GM23338 (cell line): ENCODE measurements around the gene IDUA. TPM values are rescaled to one million over a fixed set of nuclear protein-coding genes. Genes with fewer than 3 reads are reported as not detected.

Experiments
- ATAC-seq: fragments of 200-7000 bp; cut with Tn5 transposase; 3 replicates; pipeline ENCODE4 v1.9.1; 2020
- DNase-seq: peaks from one replicate; pipeline ENCODE4 v3.0.0-alpha.2; 2015; ENCODE audit warnings: low spot score
- H2AFZ ChIP-seq: fragments of 200-600 bp; sonication (generic); 2 replicates; pipeline ENCODE4 v1.8.0; 2016; ENCODE audit warnings: antibody characterized with exemption, mild to moderate bottlenecking, moderate library complexity
- H3F3A ChIP-seq: fragments of 200-600 bp; sonication (generic); replicated peaks from 2 replicates; pipeline ENCODE4 v1.8.0; 2017; ENCODE audit warnings: antibody characterized with exemption, mixed run types, low read depth
- H3K27ac ChIP-seq: fragments of 200-600 bp; sonication (generic); 2 replicates; pipeline ENCODE4 v1.6.1; 2016; ENCODE audit warnings: low read depth
- H3K27me3 ChIP-seq: fragments of 200-600 bp; sonication (generic); 2 replicates; pipeline ENCODE4 v1.8.0; 2016; ENCODE audit warnings: mild to moderate bottlenecking, mixed run types, moderate library complexity; ENCODE audit not compliant: insufficient read depth
- H3K36me3 ChIP-seq: fragments of 200-600 bp; sonication (generic); 2 replicates; pipeline ENCODE4 v1.8.0; 2016; ENCODE audit warnings: mild to moderate bottlenecking; ENCODE audit not compliant: insufficient read depth
- H3K4me1 ChIP-seq: fragments of 200-600 bp; sonication (generic); 2 replicates; pipeline ENCODE4 v1.8.0; 2016; ENCODE audit warnings: mild to moderate bottlenecking, moderate library complexity; ENCODE audit not compliant: insufficient read depth
- H3K4me2 ChIP-seq: fragments of 200-600 bp; sonication (generic); 2 replicates; pipeline ENCODE4 v1.7.1; 2017; ENCODE audit warnings: mixed run types
- H3K4me3 ChIP-seq: fragments of 200-600 bp; sonication (generic); 2 replicates; pipeline ENCODE4 v1.6.1; 2016; ENCODE audit warnings: mixed run types
- H3K79me2 ChIP-seq: fragments of 200-600 bp; sonication (generic); replicated peaks from 2 replicates; pipeline ENCODE4 v1.8.0; 2017; ENCODE audit warnings: mild to moderate bottlenecking; ENCODE audit not compliant: insufficient read depth
- H3K9me2 ChIP-seq: fragments of 200-600 bp; sonication (generic); 2 replicates; pipeline ENCODE4 v1.8.0; 2017; ENCODE audit not compliant: insufficient read depth
- H4K20me1 ChIP-seq: fragments of 200-600 bp; sonication (generic); replicated peaks from 2 replicates; pipeline ENCODE4 v1.8.0; 2017; ENCODE audit warnings: mild to moderate bottlenecking; ENCODE audit not compliant: insufficient read depth
- H3K27ac Mint-ChIP-seq: 2 replicates; pipeline ENCODE4 v1.8.0; 2020; ENCODE audit warnings: inconsistent platforms, mild to moderate bottlenecking, moderate library complexity, mixed read lengths
- H3K27me3 Mint-ChIP-seq: 3 replicates; pipeline ENCODE4 v1.8.0; 2022; ENCODE audit warnings: low read depth, mild to moderate bottlenecking, moderate library complexity, mixed read lengths, inconsistent platforms; ENCODE audit not compliant: insufficient read depth, poor library complexity
- H3K36me3 Mint-ChIP-seq: 3 replicates; pipeline ENCODE4 v1.8.0; 2021; ENCODE audit warnings: low read depth, mild to moderate bottlenecking, inconsistent platforms, moderate library complexity, mixed read lengths
- H3K4me1 Mint-ChIP-seq: 3 replicates; pipeline ENCODE4 v1.8.0; 2020; ENCODE audit warnings: mild to moderate bottlenecking, inconsistent platforms, mixed read lengths
- H3K4me3 Mint-ChIP-seq: 3 replicates; pipeline ENCODE4 v1.8.0; 2021; ENCODE audit warnings: moderate library complexity, mild to moderate bottlenecking, inconsistent platforms, mixed read lengths
- H3K9me3 Mint-ChIP-seq: 3 replicates; pipeline ENCODE4 v1.8.0; 2020; ENCODE audit warnings: moderate library complexity, mild to moderate bottlenecking, inconsistent platforms, mixed read lengths
- CREB1 ChIP-seq: fragments of 250-450 bp; sonication (Bioruptor Pico); IDR thresholded peaks from 2 replicates; pipeline ENCODE4 v1.5.0; 2020; ENCODE audit warnings: low read depth, mild to moderate bottlenecking, moderate library complexity
- CTCF ChIP-seq, 2 experiments: fragments of 200-600 bp in 1 of 2; sonication (generic) in 1 of 2; conservative IDR thresholded peaks; 2 replicates each; pipeline versions ENCODE4 v1.5.1 to v1.6.1; 2016 to 2017; ENCODE audit warnings: antibody characterized with exemption in 2 of 2, low read depth in 2 of 2, mild to moderate bottlenecking in 2 of 2, moderate library complexity in 1 of 2
- EZH2 ChIP-seq: fragments of 200-600 bp; sonication (generic); IDR thresholded peaks from one replicate; pipeline ENCODE4 v1.8.0; 2017; ENCODE audit warnings: antibody characterized with exemption, mild to moderate bottlenecking, low read depth; ENCODE audit not compliant: unreplicated experiment
- JUNB ChIP-seq: IDR thresholded peaks from one replicate; pipeline ENCODE4 v1.6.1; 2016; ENCODE audit warnings: antibody characterized with exemption; ENCODE audit not compliant: unreplicated experiment
- NANOG ChIP-seq: IDR thresholded peaks from 2 replicates; pipeline ENCODE4 v1.6.1; 2016; ENCODE audit warnings: antibody characterized with exemption, borderline replicate concordance
- POLR2AphosphoS5 ChIP-seq: IDR thresholded peaks from 2 replicates; pipeline ENCODE4 v1.6.1; 2016; ENCODE audit warnings: antibody characterized with exemption, low read depth
- ZNF114 ChIP-seq: fragments of 250-450 bp; sonication (Bioruptor Pico); IDR thresholded peaks from 2 replicates; pipeline ENCODE4 v1.5.0; 2020; ENCODE audit warnings: mild to moderate bottlenecking, moderate library complexity
- ZNF331 ChIP-seq: fragments of 250-450 bp; sonication (Bioruptor Pico); IDR thresholded peaks from 2 replicates; pipeline ENCODE4 v1.5.0; 2020; ENCODE audit warnings: low read depth, mild to moderate bottlenecking, moderate library complexity
- polyA plus RNA-seq: library from polyadenylated mRNA; unstranded; fragments of >200 nt; fragmentation: Nextera tagmentation; extraction: Ambion mirVana; gene quantifications from 2 replicates; pipeline ENCODE4 v1.2.1, GENCODE V29; 2016
- total RNA-seq: library from RNA; depleted of rRNA; stranded (reverse); fragments of >200 nt; shearing (Covaris generic); gene quantifications from 2 replicates; pipeline ENCODE4 v1.2.3, GENCODE V29; 2014
- TF ChIP-seq, protein P1 (sequence below): fragments of 250-450 bp; sonication (Bioruptor Pico); IDR thresholded peaks from 2 replicates; pipeline ENCODE4 v1.5.0; 2020; ENCODE audit warnings: mild to moderate bottlenecking, moderate library complexity

The IDUA gene
- total and polyA plus RNA-seq, 2 experiments from 2014 or later: 1.3 to 6.1 TPM

DNA sequence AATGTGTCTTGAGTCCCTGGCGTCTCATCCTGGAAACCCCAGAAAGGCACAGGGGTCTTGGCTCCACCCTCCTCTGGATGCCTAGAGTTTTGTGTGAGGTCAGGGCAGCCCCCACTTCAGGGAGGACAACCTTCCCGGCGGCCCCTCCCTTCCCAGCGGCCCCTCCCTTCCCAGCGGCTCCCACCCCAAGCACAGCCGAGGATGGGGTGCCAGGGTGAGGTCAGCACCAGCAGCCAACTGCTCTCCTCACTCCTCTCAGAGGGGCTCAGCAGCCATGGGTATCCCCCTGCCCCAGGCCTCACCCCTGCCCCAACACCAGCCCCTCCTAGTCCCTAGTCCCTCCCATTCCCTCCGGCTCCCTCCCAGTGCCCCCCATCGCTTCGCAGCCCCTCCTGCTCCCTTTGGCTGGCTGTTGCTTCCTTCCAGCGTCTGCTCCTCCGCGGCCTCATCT is 30.9 kb upstream of the IDUA start:
- H3K36me3 ChIP-seq: no peaks in the 10 kb centered on the region
- no peak for ATAC-seq
- H3K27me3 Mint-ChIP-seq: peaks cover 4% of the 10 kb centered on the region

GRCh38 chr4:956531-957230 is 30.2 kb upstream of the IDUA start:
- Histone ChIP-seq H3K36me3 (no peaks in the 10 kb centered on the region), H3K27me3 (no peaks in the 10 kb centered on the region), H4K20me1 (no peaks in the 10 kb centered on the region; the same call in 1 of the 2 replicates), H3F3A (no peaks in the 10 kb centered on the region), H3K27ac (no peak overlapping the region), H3K9me2 (no peaks in the 10 kb centered on the region), H3K79me2 (no peaks in the 10 kb centered on the region), H3K4me2 (no peak overlapping the region), H2AFZ (no peak overlapping the region), H3K4me3 (no peak overlapping the region), H3K4me1 (no peaks in the 10 kb centered on the region)
- no peaks in the 10 kb centered on the region; the same call in 2 of the 3 replicates for H3K36me3 Mint-ChIP-seq
- no peak for DNase-seq
- H3K27me3 Mint-ChIP-seq: peaks cover 4% of the 10 kb centered on the region
- no peaks in the 10 kb centered on the region for H3K9me3 Mint-ChIP-seq
- H3K4me3 Mint-ChIP-seq: no peak overlapping the region
- no peaks in the 10 kb centered on the region for H3K4me1 Mint-ChIP-seq
- no peak overlapping the region for H3K27ac Mint-ChIP-seq
- no peak for ATAC-seq
- no peak for TF ChIP-seq CREB1
- TF ChIP-seq POLR2AphosphoS5: no peak
- no peak for TF ChIP-seq ZNF114 (CRISPR knock-in tag)
- TF ChIP-seq NANOG: no peak
- TF ChIP-seq, protein P1, sequence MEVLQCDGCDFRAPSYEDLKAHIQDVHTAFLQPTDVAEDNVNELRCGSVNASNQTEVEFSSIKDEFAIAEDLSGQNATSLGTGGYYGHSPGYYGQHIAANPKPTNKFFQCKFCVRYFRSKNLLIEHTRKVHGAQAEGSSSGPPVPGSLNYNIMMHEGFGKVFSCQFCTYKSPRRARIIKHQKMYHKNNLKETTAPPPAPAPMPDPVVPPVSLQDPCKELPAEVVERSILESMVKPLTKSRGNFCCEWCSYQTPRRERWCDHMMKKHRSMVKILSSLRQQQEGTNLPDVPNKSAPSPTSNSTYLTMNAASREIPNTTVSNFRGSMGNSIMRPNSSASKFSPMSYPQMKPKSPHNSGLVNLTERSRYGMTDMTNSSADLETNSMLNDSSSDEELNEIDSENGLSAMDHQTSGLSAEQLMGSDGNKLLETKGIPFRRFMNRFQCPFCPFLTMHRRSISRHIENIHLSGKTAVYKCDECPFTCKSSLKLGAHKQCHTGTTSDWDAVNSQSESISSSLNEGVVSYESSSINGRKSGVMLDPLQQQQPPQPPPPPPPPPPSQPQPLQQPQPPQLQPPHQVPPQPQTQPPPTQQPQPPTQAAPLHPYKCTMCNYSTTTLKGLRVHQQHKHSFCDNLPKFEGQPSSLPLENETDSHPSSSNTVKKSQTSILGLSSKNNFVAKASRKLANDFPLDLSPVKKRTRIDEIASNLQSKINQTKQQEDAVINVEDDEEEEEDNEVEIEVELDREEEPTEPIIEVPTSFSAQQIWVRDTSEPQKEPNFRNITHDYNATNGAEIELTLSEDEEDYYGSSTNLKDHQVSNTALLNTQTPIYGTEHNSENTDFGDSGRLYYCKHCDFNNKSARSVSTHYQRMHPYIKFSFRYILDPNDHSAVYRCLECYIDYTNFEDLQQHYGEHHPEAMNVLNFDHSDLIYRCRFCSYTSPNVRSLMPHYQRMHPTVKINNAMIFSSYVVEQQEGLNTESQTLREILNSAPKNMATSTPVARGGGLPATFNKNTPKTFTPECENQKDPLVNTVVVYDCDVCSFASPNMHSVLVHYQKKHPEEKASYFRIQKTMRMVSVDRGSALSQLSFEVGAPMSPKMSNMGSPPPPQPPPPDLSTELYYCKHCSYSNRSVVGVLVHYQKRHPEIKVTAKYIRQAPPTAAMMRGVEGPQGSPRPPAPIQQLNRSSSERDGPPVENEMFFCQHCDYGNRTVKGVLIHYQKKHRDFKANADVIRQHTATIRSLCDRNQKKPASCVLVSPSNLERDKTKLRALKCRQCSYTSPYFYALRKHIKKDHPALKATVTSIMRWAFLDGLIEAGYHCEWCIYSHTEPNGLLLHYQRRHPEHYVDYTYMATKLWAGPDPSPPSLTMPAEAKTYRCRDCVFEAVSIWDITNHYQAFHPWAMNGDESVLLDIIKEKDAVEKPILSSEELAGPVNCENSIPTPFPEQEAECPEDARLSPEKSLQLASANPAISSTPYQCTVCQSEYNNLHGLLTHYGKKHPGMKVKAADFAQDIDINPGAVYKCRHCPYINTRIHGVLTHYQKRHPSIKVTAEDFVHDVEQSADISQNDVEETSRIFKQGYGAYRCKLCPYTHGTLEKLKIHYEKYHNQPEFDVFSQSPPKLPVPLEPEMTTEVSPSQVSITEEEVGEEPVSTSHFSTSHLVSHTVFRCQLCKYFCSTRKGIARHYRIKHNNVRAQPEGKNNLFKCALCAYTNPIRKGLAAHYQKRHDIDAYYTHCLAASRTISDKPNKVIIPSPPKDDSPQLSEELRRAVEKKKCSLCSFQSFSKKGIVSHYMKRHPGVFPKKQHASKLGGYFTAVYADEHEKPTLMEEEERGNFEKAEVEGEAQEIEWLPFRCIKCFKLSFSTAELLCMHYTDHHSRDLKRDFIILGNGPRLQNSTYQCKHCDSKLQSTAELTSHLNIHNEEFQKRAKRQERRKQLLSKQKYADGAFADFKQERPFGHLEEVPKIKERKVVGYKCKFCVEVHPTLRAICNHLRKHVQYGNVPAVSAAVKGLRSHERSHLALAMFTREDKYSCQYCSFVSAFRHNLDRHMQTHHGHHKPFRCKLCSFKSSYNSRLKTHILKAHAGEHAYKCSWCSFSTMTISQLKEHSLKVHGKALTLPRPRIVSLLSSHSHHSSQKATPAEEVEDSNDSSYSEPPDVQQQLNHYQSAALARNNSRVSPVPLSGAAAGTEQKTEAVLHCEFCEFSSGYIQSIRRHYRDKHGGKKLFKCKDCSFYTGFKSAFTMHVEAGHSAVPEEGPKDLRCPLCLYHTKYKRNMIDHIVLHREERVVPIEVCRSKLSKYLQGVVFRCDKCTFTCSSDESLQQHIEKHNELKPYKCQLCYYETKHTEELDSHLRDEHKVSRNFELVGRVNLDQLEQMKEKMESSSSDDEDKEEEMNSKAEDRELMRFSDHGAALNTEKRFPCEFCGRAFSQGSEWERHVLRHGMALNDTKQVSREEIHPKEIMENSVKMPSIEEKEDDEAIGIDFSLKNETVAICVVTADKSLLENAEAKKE: no peak

More for the DNA sequence above, 30.9 kb upstream of the IDUA start:
- no peak for TF ChIP-seq CTCF (conservative IDR thresholded peaks at IDR 0.05; ENCODE audit: low read depth in 2 of 2)
- TF ChIP-seq CREB1: no peak
- TF ChIP-seq EZH2: no peak
- TF ChIP-seq NANOG: no peak
- TF ChIP-seq JUNB: no peak
- TF ChIP-seq ZNF114 (CRISPR knock-in tag): no peak
- no peak for TF ChIP-seq ZNF331 (CRISPR knock-in tag)
- Histone ChIP-seq H3K4me2 (no peak overlapping the region), H2AFZ (no peak overlapping the region), H3K79me2 (no peaks in the 10 kb centered on the region), H3K27ac (no peak overlapping the region), H3K9me2 (no peaks in the 10 kb centered on the region), H3K4me1 (no peaks in the 10 kb centered on the region), H3F3A (no peaks in the 10 kb centered on the region), H3K4me3 (no peak overlapping the region), H4K20me1 (no peaks in the 10 kb centered on the region; the same call in 1 of the 2 replicates), H3K27me3 (no peaks in the 10 kb centered on the region)
- H3K4me3 Mint-ChIP-seq: no peak overlapping the region
- H3K27ac Mint-ChIP-seq: no peak overlapping the region
- DNase-seq: no peak
- no peaks in the 10 kb centered on the region; the same call in 2 of the 3 replicates for H3K36me3 Mint-ChIP-seq
- H3K4me1 Mint-ChIP-seq: peaks cover 3% of the 10 kb centered on the region; the same call in 2 of the 3 replicates
- H3K9me3 Mint-ChIP-seq: no peaks in the 10 kb centered on the region
